Colonic mucosa (tissue), 4 donors: ENCODE results near the gene EAF2. TPM values are rescaled to one million over a fixed set of nuclear protein-coding genes. Genes with fewer than 3 reads are reported as not detected.

Source experiments
- DNase-seq: peaks from one replicate; pipeline ENCODE4 v3.0.0-alpha.2; 2020
- H3K27ac ChIP-seq: fragments of 200-600 bp; one replicate; pipeline ENCODE4 v1.8.0; 2021
- H3K27me3 ChIP-seq: fragments of 200-600 bp; one replicate; pipeline ENCODE4 v1.8.0; 2021
- H3K36me3 ChIP-seq: fragments of 200-600 bp; one replicate; pipeline ENCODE4 v1.8.0; 2021
- H3K4me1 ChIP-seq: fragments of 200-600 bp; one replicate; pipeline ENCODE4 v1.8.0; 2021; ENCODE audit warnings: mild to moderate bottlenecking
- H3K4me3 ChIP-seq: fragments of 200-600 bp; one replicate; pipeline ENCODE4 v1.8.0; 2021
- H3K9ac ChIP-seq, 2 donors: one replicate each; pipeline ENCODE4 v1.7.0; 2013; ENCODE audit warnings: control low read depth in 2 of 2, low read depth in 2 of 2, low read length in 2 of 2
- H3K9me3 ChIP-seq: fragments of 200-600 bp; one replicate; pipeline ENCODE4 v1.8.0; 2021
- intact Hi-C: fragments of 100-400 bp; cut with DNase I; formaldehyde crosslinking; loops from one replicate; pipeline ENCODE4 v1.14.1; 2022
- total RNA-seq, 2 donors: library from RNA; stranded (reverse); fragmentation: NEBNext Ultra II Directional in 1 of 2; extraction: Animal tissue kit (Norgen Biotek cat#: 25700) in 1 of 2; gene quantifications; one replicate each; pipeline ENCODE4 v1.2.1, GENCODE V29; 2021
- TF ChIP-seq, protein P1 (sequence below): fragments of 200-600 bp; IDR thresholded peaks from one replicate; pipeline ENCODE4 v1.8.0; 2022; ENCODE audit warnings: antibody characterized with exemption, mild to moderate bottlenecking
- donor health status: healthy.
- donor health status: DM: no; HTN: no; CAD: no.
- donor health status: DM: no; HTN: no; CAD: no.

The EAF2 gene
- 1 to 10 TPM; 4.5 to 6.3 TPM for total RNA-seq

GRCh38 chr3:121834671-121835464, at the start of gene EAF2, which contains the start of gene IQCB1:
Gene EAF2, plus strand, starts transcription at chr3:121835209. Its CDS starts 77 bp downstream, at chr3:121835286.
Gene IQCB1, minus strand, starts transcription at chr3:121835060. Its CDS starts 6,100 bp downstream, at chr3:121828960.
- Histone ChIP-seq H3K9ac (peak within 1 kb of the TSS; percentile 52 to 86), H3K36me3 (no peaks in the 10 kb centered on the region), H3K27ac (peak within 1 kb of the TSS; percentile 78), H3K4me1 (peaks cover 6% of the 10 kb centered on the region), H3K4me3 (peak within 1 kb of the TSS; percentile 66), H3K9me3 (no peaks in the 10 kb centered on the region), H3K27me3 (no peaks in the 10 kb centered on the region)
- TF ChIP-seq, protein P1, sequence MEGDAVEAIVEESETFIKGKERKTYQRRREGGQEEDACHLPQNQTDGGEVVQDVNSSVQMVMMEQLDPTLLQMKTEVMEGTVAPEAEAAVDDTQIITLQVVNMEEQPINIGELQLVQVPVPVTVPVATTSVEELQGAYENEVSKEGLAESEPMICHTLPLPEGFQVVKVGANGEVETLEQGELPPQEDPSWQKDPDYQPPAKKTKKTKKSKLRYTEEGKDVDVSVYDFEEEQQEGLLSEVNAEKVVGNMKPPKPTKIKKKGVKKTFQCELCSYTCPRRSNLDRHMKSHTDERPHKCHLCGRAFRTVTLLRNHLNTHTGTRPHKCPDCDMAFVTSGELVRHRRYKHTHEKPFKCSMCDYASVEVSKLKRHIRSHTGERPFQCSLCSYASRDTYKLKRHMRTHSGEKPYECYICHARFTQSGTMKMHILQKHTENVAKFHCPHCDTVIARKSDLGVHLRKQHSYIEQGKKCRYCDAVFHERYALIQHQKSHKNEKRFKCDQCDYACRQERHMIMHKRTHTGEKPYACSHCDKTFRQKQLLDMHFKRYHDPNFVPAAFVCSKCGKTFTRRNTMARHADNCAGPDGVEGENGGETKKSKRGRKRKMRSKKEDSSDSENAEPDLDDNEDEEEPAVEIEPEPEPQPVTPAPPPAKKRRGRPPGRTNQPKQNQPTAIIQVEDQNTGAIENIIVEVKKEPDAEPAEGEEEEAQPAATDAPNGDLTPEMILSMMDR = no peak
- peak; percentile 98 for DNase-seq
- intact Hi-C loops = no loop called here

GRCh38 chr3:121786485-121786884, 48.5 kb upstream of the EAF2 start:
- H3K4me3 ChIP-seq = no peak overlapping the region
- TF ChIP-seq, protein P1 = no peak
- H3K4me1 ChIP-seq = no peaks in the 10 kb centered on the region
- H3K9me3 ChIP-seq = no peaks in the 10 kb centered on the region
- H3K36me3 ChIP-seq = no peaks in the 10 kb centered on the region
- H3K27me3 ChIP-seq = no peaks in the 10 kb centered on the region
- no peak overlapping the region for H3K27ac ChIP-seq
- intact Hi-C loops = no loop called here
- H3K9ac ChIP-seq = no peak overlapping the region
- DNase-seq = no peak

DNA sequence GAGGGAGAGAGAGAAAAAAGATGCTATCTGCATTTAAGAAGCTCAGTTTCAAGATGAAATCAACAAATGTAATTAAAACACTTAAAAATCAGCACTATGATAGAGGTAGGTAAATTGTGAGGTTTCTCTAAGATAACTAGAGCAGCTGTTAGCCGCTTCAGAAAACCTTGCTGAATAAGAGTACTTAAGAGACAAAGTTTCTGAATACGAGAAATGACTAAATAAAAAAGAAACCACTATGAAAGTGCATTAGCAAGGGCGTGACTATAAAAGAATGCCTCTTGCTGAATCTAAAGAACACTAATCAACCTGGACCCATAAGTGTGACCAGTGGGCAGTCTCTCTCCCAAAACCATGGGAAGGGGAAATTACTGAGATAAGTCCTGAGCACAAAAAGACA, 41.9 kb upstream of the EAF2 start:
- Histone ChIP-seq H3K4me3 (no peak overlapping the region), H3K4me1 (no peaks in the 10 kb centered on the region), H3K36me3 (no peaks in the 10 kb centered on the region), H3K9me3 (no peaks in the 10 kb centered on the region), H3K27me3 (no peaks in the 10 kb centered on the region), H3K9ac (no peak overlapping the region), H3K27ac (no peak overlapping the region)
- DNase-seq = no peak
- intact Hi-C loops = no loop called here
- TF ChIP-seq, protein P1 = no peak

DNA sequence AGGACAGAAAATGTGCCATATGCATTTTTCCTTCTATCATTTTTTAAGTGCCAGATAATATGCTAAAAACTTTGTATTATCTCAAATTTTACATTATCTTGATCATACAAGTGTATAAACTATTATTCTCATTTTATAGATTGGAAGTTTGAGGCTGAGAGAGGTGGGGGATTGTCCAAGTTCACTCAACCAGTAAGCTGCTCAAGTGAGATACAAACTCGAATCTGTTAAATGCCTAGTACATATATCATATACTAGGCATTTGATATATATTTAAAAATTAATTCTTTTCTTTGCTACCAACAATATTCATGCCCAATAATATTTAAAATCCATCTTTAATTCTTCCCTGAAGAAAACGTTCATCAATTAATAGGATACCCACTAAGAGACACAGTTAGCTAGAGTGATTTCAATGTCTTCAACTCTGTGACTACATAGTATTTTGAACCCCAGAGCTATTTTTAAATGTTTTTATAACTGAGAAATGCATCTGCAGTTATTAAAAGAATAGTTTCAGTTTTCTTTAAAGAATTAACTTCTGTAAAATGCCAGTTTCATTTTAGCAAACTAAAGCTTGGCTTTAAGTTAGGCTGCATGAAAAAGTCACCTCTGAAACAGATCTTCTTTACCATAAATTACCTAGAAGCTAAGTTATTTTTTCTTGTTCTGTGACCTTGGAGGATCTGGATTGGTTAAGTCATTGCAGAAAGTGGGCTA, 40.6 kb upstream of the EAF2 start:
- Histone ChIP-seq H3K4me3 (no peak overlapping the region), H3K27me3 (no peaks in the 10 kb centered on the region), H3K27ac (no peak overlapping the region), H3K36me3 (no peaks in the 10 kb centered on the region), H3K4me1 (no peaks in the 10 kb centered on the region), H3K9ac (no peak overlapping the region), H3K9me3 (no peaks in the 10 kb centered on the region)
- TF ChIP-seq, protein P1 = no peak
- DNase-seq = no peak
- intact Hi-C loops = no loop called here

DNA sequence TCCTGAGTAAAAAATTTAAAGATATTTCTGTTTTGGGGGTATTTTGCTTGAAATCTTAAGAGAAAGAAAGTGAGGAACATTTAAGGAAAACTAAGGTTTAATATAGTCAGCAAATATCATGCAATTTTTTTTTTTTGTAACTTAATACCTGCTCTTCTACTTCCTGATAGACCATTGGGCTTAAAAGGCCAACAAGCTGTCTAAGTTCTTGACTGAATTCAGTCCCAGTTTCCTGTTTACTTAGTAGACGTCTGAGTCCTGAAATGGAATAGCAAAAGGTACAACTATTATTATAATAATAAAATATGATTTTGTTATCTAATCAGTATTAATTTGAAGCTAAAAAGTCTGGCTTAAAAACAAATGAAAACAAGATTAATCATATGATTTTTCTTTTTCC, 38.0 kb upstream of the EAF2 start:
- no peaks in the 10 kb centered on the region for H3K36me3 ChIP-seq
- intact Hi-C loops = no loop called here
- no peak for DNase-seq
- no peaks in the 10 kb centered on the region for H3K27me3 ChIP-seq
- H3K9ac ChIP-seq = no peak overlapping the region
- H3K4me3 ChIP-seq = no peak overlapping the region
- H3K9me3 ChIP-seq = no peaks in the 10 kb centered on the region
- TF ChIP-seq, protein P1 = no peak
- H3K4me1 ChIP-seq = no peaks in the 10 kb centered on the region
- H3K27ac ChIP-seq = no peak overlapping the region
